Keratinocyte (primary cell): ENCODE measurements around the gene MYO7B. TPM values are rescaled to one million over a fixed set of nuclear protein-coding genes. Genes with fewer than 3 reads are reported as not detected.

Experiments
- DNase-seq: peaks from one replicate; pipeline ENCODE4 v3.0.0-alpha.2; 2011; ENCODE audit warnings: low read depth, missing footprints, low spot score
- FAIRE-seq: peaks from 2 replicates; lab custom pipeline; 2011; peaks lifted over from hg19 to GRCh38; lab: Jason Lieb, UNC
- H2AFZ ChIP-seq: 2 replicates; pipeline ENCODE4 v1.6.0; 2012; ENCODE audit warnings: low read length, control low read depth, inconsistent platforms; ENCODE audit not compliant: control insufficient read depth
- H3K27ac ChIP-seq: 2 replicates; pipeline ENCODE4 v1.5.1; 2011; ENCODE audit warnings: low read length; ENCODE audit not compliant: control insufficient read depth, insufficient read depth
- H3K27me3 ChIP-seq: 3 replicates; pipeline ENCODE4 v1.6.0; 2011; ENCODE audit warnings: low read length; ENCODE audit not compliant: control insufficient read depth, insufficient read depth; ENCODE audit errors: extremely low read depth
- H3K36me3 ChIP-seq, 2 experiments: 2 replicates in 1 of 2; 3 replicates in 1 of 2; pipeline ENCODE4 v1.5.1; 2011; ENCODE audit warnings: low read length in 2 of 2, mild to moderate bottlenecking in 1 of 2; ENCODE audit not compliant: control insufficient read depth in 2 of 2, insufficient read depth in 2 of 2; ENCODE audit errors: extremely low read depth in 1 of 2
- H3K4me1 ChIP-seq: 3 replicates; pipeline ENCODE4 v1.5.1; 2011; ENCODE audit warnings: low read length; ENCODE audit not compliant: control insufficient read depth, insufficient read depth; ENCODE audit errors: extremely low read depth
- H3K4me2 ChIP-seq: 3 replicates; pipeline ENCODE4 v1.6.0; 2011; ENCODE audit warnings: low read depth, low read length; ENCODE audit not compliant: control insufficient read depth, insufficient read depth; ENCODE audit errors: extremely low read depth
- H3K4me3 ChIP-seq, 3 experiments: fragments of 200-600 bp in 1 of 3; sonication (generic) in 1 of 3; 2 replicates in 2 of 3; 3 replicates in 1 of 3; pipeline ENCODE4 v1.5.1; 2011 to 2016; ENCODE audit warnings: low read length in 3 of 3, mild to moderate bottlenecking in 3 of 3, control low read depth in 2 of 3, inconsistent platforms in 1 of 3, low read depth in 1 of 3, mixed read lengths in 1 of 3, mixed run types in 1 of 3, moderate library complexity in 1 of 3; ENCODE audit not compliant: control insufficient read depth in 2 of 3, insufficient read depth in 2 of 3; ENCODE audit errors: extremely low read depth in 1 of 3
- H3K79me2 ChIP-seq: 2 replicates; pipeline ENCODE4 v1.6.0; 2012; ENCODE audit warnings: low read length; ENCODE audit not compliant: control insufficient read depth, insufficient read depth
- H3K9ac ChIP-seq: 3 replicates; pipeline ENCODE4 v1.6.0; 2011; ENCODE audit warnings: low read length; ENCODE audit not compliant: control insufficient read depth, insufficient read depth; ENCODE audit errors: extremely low read depth
- H3K9me1 ChIP-seq: 3 replicates; pipeline ENCODE4 v1.6.0; 2011; ENCODE audit warnings: low read length; ENCODE audit not compliant: control insufficient read depth, insufficient read depth; ENCODE audit errors: extremely low read depth
- H3K9me3 ChIP-seq: 2 replicates; pipeline ENCODE4 v1.5.1; 2012; ENCODE audit warnings: low read depth, low read length; ENCODE audit not compliant: control insufficient read depth
- H4K20me1 ChIP-seq: 3 replicates; pipeline ENCODE4 v1.6.0; 2011; ENCODE audit warnings: low read length; ENCODE audit not compliant: control insufficient read depth, insufficient read depth; ENCODE audit errors: extremely low read depth
- EZH2 ChIP-seq: IDR thresholded peaks from one replicate; pipeline ENCODE4 v1.6.1; 2012; ENCODE audit warnings: inconsistent platforms, mild to moderate bottlenecking, low read length, moderate library complexity
- dilution Hi-C: fragments of 300-500 bp; cut with MboI; formaldehyde crosslinking; loops from one replicate; pipeline ENCODE4 v1.7.0; 2020; ENCODE audit warnings: low sequenced_read_pairs; ENCODE audit not compliant: extremely low pct_ligation_motif_present
- polyA plus RNA-seq, 5 experiments: library from polyadenylated mRNA; depleted of rRNA in 3 of 5; stranded (reverse) in 3 of 5; stranded (forward) in 1 of 5; unstranded in 1 of 5; fragments of >200 nt; gene quantifications; 1 replicate in 1 of 5; 2 replicates in 3 of 5; 3 replicates in 1 of 5; pipeline versions ENCODE4 v1.2.1 to v1.2.3, GENCODE V29; 2011 to 2012; ENCODE audit warnings: missing spikeins in 2 of 5, low read depth in 1 of 5, low replicate concordance in 1 of 5
- TF ChIP-seq, protein P1 (sequence below), 3 experiments: IDR thresholded peaks in 1 of 3; conservative IDR thresholded peaks in 1 of 3; optimal IDR thresholded peaks in 1 of 3; 2 replicates in 2 of 3; 3 replicates in 1 of 3; pipeline versions ENCODE3 to v1.5.1; 2011; ENCODE audit warnings: low read length in 3 of 3, mild to moderate bottlenecking in 3 of 3, moderate library complexity in 2 of 3, control low read depth in 1 of 3, inconsistent platforms in 1 of 3; ENCODE audit not compliant: insufficient read depth in 2 of 3; ENCODE audit errors: extremely low read depth in 1 of 3

Gene MYO7B
- polyA plus RNA-seq, 1 donor (not counting 4 experiments of a cell fraction or from before 2014, with no cell fraction given): not detected

DNA sequence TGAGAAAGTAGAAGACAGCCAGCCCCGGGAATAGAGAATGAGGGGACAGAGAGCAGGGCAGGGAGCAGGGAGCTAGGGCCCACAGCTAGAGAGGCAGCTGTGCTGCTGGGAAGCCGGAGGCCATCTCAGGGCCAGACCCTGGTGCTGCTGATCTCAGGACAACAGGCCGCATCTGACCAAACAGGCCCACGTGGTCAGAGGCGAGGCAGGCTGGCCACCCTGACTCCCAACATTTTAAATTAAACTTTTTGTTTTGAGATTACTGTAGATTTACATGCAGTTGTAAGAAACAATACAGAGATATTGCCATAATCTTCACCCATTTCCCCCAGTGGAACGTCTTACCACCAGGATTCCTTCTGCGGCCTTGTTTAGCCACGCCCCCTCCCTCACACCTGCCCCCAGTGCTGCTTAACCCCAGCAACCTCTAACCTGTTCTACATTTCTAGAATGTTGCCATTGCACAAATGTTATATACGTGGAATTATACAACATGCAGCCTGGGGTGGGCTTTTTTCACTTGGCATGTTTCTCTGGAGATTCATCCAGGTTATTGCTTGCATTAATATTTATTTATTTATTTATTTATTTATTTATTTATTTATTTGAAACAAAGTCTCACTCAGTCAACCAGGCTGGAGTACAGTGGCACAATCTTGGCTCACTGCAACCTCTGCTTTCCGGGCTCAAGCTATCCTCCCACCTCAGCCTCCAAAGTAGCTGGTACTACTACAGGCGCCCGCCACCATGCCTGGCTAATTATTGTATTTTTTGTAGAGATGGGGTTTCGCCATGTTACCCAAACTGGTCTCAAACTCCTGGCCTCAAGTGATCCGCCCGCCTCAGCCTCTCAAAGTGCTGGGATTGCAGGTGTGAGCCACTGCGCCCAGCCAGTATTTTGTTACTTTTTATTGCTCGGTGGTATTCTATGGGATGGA, 61.8 kb downstream of the MYO7B start:
- H3K36me3 ChIP-seq: no peaks in the 10 kb centered on the region
- TF ChIP-seq, protein P1, sequence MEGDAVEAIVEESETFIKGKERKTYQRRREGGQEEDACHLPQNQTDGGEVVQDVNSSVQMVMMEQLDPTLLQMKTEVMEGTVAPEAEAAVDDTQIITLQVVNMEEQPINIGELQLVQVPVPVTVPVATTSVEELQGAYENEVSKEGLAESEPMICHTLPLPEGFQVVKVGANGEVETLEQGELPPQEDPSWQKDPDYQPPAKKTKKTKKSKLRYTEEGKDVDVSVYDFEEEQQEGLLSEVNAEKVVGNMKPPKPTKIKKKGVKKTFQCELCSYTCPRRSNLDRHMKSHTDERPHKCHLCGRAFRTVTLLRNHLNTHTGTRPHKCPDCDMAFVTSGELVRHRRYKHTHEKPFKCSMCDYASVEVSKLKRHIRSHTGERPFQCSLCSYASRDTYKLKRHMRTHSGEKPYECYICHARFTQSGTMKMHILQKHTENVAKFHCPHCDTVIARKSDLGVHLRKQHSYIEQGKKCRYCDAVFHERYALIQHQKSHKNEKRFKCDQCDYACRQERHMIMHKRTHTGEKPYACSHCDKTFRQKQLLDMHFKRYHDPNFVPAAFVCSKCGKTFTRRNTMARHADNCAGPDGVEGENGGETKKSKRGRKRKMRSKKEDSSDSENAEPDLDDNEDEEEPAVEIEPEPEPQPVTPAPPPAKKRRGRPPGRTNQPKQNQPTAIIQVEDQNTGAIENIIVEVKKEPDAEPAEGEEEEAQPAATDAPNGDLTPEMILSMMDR (optimal IDR thresholded peaks at IDR 0.05 in 1 of 3, IDR thresholded peaks at IDR 0.05 in 1 of 3, conservative IDR thresholded peaks at IDR 0.05 in 1 of 3; ENCODE audit: extremely low read depth in 1 of 3, insufficient read depth in 2 of 3, low read length in 3 of 3): no peak
- no peak for TF ChIP-seq EZH2
- H3K9me3 ChIP-seq: no peaks in the 10 kb centered on the region
- DNase-seq: no peak
- no peaks in the 10 kb centered on the region for H3K9me1 ChIP-seq
- no peak overlapping the region for H3K4me2 ChIP-seq
- no peaks in the 10 kb centered on the region for H3K79me2 ChIP-seq
- dilution Hi-C loops: loop anchor here (25.0 kb wide), 1 partner anchor 90 kb away; the partner anchor contains the start of gene LIMS2
- no peak overlapping the region for H3K27ac ChIP-seq
- FAIRE-seq: no peak
- H3K4me3 ChIP-seq: no peak overlapping the region
- no peak overlapping the region for H2AFZ ChIP-seq
- no peak overlapping the region for H3K9ac ChIP-seq
- no peaks in the 10 kb centered on the region for H3K4me1 ChIP-seq
- H4K20me1 ChIP-seq: no peaks in the 10 kb centered on the region
- no peaks in the 10 kb centered on the region for H3K27me3 ChIP-seq

DNA sequence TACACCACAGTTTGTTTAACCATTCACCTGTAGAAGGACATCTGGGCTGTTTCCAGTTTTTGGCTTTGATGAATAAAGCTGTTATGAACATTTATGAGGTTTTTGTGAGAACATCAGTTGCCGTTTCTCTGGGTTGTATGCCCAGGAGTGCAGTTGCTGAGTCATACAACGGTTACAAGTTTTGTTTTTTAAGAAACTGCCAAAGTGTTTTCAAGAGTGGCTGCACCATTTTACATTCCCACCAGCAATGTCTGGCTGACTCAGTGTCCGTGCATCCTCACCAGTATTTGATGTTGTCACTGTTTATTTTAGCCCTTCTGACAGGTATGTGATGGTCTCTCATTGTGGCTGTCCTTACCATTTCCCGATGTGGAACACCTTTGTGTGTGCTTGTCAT, 62.5 kb downstream of the MYO7B start:
- no peak for DNase-seq
- Histone ChIP-seq H3K27ac (no peak overlapping the region), H3K9me1 (no peaks in the 10 kb centered on the region), H4K20me1 (no peaks in the 10 kb centered on the region), H3K9ac (no peak overlapping the region), H2AFZ (no peak overlapping the region), H3K27me3 (no peaks in the 10 kb centered on the region), H3K4me2 (no peak overlapping the region), H3K4me3 (no peak overlapping the region), H3K79me2 (no peaks in the 10 kb centered on the region), H3K36me3 (no peaks in the 10 kb centered on the region), H3K9me3 (no peaks in the 10 kb centered on the region), H3K4me1 (no peaks in the 10 kb centered on the region)
- dilution Hi-C loops: loop anchor here (25.0 kb wide), 1 partner anchor 89 kb away; the partner anchor contains the start of gene LIMS2
- peak; percentile 34 for FAIRE-seq
- TF ChIP-seq EZH2: no peak
- TF ChIP-seq, protein P1 (optimal IDR thresholded peaks at IDR 0.05 in 1 of 3, IDR thresholded peaks at IDR 0.05 in 1 of 3, conservative IDR thresholded peaks at IDR 0.05 in 1 of 3; ENCODE audit: extremely low read depth in 1 of 3, insufficient read depth in 2 of 3, low read length in 3 of 3): no peak
